Measurements from ENCODE around the gene PHKG2.
"Not testable (repeated sequence)": the region's sequence is repeated elsewhere in the genome, so short reads cannot be mapped to it uniquely, and the experiment has no call there.

Gene PHKG2

DNA sequence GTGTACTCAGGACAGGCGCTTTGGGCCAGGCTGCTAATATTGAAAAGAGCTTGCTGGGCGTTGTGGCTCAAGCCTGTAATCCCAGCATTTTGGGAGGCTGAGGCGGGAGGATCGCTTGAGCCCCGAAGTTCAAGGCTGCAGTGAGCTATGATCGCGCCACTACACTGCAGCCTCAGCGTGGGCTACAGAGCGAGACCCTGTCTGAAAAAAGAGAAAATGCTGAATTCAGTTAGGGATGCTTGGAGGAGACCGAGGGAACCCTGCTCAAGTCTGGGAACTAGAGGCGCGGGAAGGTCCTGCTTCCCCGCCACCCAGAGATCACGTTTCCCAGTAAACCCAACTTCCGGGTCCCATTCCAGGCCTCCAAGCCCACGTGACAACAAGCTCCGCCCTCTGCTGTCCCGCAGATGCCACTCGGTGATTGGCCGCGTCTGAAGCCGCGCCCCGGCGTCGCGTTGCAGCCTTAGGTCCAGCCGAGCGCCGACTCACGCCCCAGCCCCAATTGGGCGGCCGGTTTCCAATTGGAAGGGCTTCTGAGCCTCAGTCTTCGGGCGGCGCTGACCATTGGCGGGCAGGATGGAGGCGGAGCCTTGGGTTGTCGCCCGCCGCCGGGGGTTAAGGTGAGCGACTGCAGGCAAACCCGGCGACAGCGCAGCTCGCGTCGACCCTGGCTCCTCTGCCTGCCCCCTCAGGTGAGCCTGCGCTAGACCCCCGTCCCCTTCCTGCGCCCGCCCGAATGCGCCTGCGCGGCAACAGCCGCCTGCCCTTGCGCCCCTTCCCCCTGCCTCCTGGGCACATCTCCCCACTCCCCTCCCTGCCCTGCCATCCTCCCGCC, at the start of gene PHKG2:
TSS of gene PHKG2 (plus strand) at position 627 of the 835 bp plus-strand sequence. CDS start 396 bp downstream, outside the sequence.
- peak; percentile 81 to 98 (median 96) for DNase-seq

- peak; percentile 35 to 85 (median 71) for DNase-seq
Measured at GRCh38 chr16:30698816-30699614, 49.2 kb upstream of the PHKG2 start, which contains the start of gene SRCAP. SRCAP (plus strand) TSS chr16:30699171; CDS start chr16:30700825, 1,654 bp downstream.

GRCh38 chr16:30699615-30700099, 48.6 kb upstream of the PHKG2 start:
- no peak for DNase-seq

GRCh38 chr16:30700491-30700890, 47.7 kb upstream of the PHKG2 start:
- DNase-seq: no peak

DNA sequence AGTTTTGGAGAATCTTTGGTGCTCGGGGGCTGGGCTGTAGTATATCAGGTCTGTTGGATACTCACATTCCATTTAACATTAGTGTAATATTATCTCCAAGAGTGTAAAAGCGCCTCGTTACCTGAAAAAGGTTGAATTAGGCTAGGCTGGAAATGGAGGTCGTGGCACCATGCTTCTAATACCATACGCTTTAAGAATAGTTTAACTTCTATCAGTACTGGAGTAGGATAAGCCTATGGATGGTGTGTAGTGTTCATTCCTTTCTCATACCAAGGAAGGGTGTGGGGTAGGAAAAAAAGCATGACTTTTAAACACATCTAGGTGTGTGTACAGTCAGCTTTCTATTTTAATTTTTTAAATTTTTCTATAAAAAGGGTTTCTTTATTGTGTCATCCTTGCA, 47.3 kb upstream of the PHKG2 start:
- no peak for DNase-seq

- DNase-seq: not testable (repeated sequence)
Measured at GRCh38 chr16:30703071-30703470, 45.2 kb upstream of the PHKG2 start.

GRCh38 chr16:30703971-30704370, 44.3 kb upstream of the PHKG2 start:
- DNase-seq: no peak

GRCh38 chr16:30706046-30706445, 42.2 kb upstream of the PHKG2 start:
- no peak for DNase-seq

GRCh38 chr16:30710971-30711370, 37.3 kb upstream of the PHKG2 start:
- no peak for DNase-seq

DNA sequence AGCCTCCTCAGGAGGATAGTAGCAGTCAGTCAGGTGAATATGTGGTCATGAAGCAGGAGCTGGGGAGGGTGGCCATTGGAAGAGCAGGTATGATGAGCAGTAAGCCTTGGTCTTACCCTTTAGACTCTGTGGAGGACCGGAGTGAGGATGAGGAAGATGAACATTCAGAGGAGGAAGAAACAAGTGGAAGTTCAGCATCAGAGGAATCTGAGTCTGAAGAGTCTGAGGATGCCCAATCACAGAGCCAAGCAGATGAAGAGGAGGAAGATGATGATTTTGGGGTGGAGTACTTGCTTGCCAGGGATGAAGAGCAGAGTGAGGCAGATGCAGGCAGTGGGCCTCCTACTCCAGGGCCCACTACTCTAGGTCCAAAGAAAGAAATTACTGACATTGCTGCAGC, 36.5 kb upstream of the PHKG2 start:
- DNase-seq: no peak

GRCh38 chr16:30715750-30716445, 32.3 kb upstream of the PHKG2 start:
- DNase-seq: no peak

- DNase-seq: no peak
Measured at GRCh38 chr16:30720086-30720485, 28.1 kb upstream of the PHKG2 start.

DNA sequence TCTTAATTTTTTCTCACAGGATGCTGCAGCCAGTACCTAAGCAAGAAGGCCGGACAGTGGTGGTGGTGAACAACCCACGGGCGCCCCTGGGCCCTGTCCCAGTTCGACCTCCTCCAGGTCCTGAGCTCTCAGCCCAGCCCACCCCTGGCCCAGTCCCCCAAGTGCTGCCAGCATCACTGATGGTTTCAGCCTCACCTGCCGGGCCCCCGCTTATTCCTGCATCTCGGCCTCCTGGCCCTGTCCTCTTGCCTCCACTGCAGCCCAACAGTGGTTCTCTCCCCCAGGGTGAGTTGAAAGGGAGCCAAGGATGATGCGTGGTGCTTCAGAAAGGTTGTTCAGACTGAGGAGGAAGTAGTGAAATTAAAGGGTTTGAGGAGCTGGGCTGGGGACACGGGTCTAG, 27.5 kb upstream of the PHKG2 start:
- DNase-seq: no peak

DNA sequence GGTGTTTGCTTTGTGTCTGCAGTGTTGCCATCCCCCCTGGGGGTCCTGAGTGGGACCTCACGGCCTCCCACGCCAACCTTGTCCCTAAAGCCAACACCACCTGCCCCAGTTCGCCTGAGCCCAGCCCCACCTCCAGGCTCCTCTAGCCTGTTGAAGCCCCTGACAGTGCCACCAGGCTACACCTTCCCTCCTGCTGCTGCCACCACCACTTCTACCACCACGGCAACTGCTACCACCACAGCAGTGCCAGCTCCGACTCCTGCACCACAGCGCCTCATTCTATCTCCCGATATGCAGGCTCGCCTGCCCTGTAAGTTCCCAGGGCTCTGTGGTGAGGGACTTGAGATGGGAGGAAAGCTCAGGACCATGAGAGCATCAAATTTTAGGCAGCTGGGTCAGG, 27.1 kb upstream of the PHKG2 start:
- no peak for DNase-seq

- peak in 1 of 14 donors; percentile 5 for DNase-seq
Measured at GRCh38 chr16:30721606-30722005, 26.6 kb upstream of the PHKG2 start.

DNA sequence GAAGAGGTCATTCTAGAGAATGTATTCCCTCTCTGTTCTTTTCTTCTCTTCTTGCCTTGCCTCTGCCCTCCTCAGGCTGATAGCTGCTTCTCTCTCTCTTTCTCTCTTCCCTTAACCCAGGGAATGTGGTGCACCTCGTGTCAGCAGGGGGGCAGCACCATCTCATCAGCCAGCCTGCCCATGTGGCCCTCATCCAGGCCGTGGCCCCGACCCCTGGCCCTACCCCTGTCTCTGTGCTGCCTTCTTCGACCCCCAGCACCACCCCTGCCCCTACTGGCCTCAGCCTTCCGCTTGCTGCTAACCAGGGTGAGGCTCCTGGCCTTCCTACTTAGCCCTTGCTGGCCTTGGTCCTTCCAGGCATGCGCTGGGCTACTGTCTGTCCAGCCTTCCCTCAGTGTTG, 25.8 kb upstream of the PHKG2 start:
- DNase-seq: no peak

- no peak for DNase-seq
Measured at GRCh38 chr16:30722916-30723315, 25.3 kb upstream of the PHKG2 start.

DNA sequence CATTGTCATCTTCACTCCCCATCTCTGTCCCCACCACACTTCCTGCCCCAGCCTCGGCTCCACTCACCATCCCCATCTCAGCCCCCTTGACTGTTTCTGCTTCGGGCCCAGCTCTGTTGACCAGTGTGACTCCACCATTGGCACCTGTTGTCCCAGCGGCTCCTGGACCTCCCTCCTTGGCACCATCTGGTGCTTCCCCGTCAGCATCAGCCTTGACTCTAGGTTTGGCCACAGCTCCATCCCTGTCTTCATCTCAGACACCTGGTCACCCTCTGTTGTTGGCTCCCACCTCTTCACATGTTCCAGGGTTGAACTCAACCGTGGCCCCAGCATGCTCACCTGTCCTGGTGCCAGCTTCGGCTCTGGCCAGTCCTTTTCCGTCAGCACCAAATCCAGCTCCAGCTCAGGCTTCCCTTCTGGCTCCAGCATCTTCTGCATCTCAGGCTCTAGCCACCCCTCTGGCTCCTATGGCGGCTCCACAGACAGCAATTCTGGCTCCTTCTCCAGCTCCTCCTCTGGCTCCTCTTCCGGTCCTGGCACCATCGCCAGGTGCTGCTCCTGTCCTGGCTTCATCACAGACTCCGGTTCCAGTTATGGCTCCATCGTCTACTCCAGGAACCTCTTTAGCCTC, 24.4 kb upstream of the PHKG2 start:
- peak in 2 of 14 donors; percentile 18 to 90 for DNase-seq

DNA sequence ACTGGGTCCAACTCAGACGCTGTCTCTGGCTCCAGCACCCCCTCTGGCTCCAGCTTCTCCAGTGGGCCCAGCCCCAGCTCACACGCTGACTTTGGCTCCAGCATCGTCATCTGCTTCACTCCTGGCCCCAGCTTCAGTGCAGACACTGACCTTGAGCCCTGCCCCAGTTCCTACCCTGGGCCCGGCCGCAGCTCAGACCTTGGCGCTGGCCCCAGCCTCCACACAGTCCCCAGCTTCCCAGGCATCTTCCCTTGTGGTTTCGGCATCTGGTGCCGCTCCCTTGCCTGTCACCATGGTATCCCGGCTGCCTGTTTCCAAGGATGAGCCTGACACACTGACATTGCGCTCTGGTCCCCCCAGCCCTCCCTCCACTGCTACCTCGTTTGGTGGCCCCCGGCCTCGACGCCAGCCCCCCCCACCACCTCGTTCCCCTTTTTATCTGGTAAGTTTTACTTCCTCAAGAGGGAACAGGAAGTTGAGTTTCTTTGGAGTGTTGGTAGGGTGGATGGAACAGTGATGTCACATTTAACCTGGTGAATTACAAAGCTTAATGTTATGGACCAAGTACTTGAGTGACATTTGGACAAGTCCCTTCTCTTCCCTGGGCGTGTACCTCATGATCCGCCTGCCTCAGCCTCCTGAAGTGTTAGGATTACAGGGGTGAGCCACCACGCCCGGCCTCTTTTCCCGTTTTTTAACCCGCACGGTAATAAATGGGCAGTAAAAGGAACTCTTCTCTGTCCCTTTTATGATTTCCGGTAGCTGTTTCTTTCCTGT, 23.4 kb upstream of the PHKG2 start:
- peak in 8 of 14 donors; percentile 8 to 51 (median 22) for DNase-seq

DNA sequence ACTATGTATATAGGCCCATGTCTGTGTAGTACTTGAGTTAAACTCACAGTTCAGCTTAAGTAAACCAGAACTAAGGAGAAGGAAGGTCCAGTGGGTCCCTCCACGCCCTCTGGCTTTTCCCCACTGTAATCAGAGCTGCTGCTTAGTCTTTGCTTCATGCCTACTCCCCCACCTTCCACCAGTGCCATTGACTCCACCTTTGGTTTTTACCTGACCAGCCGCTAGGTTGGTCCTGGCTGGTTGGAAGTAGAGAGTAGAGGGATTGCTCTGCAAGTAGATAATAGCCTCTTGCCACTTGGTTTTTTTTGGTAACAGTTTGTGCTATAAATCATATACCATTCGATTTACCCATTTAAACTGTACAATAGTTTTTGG, 22.8 kb upstream of the PHKG2 start:
- no peak for DNase-seq

DNA sequence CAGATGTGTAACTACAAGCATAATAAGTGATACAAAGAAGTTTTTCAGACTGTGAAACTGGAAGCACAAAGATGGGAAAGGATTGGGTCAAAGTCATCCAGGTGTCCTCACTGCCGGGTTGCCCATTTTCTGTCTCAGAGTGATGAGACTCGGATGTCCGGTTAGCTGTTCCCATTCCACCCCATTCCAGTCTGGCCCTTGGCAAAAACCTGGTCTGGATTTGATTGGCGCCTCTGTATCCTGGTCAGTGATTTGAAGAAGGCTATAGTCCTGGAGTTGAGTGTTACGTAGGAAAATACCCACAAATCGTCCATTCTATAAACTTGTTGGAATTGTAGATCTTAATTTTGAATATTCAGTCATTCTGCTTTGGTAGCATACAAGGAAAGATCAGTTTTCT, 19.9 kb upstream of the PHKG2 start:
- no peak for DNase-seq

Measured in C1 segment of cervical spinal cord (tissue), 14 donors.